NCI-H2029 treated with DMSO at 0.1 percent for 48 hours (cell line): ENCODE data around the gene TPCN2.

Source experiments
- DNase-seq: peaks from one replicate; lab custom pipeline; 2025; lab: John Stamatoyannopoulos, UW

TPCN2 gene

GRCh38 chr11:69113646-69114340 is 65.1 kb downstream of the TPCN2 start:
- DNase-seq = no peak

GRCh38 chr11:69114362-69114761 is 65.6 kb downstream of the TPCN2 start:
- no peak for DNase-seq

- DNase-seq = no peak
Observed at GRCh38 chr11:69114811-69115523, 66.2 kb downstream of the TPCN2 start.

- DNase-seq = no peak
Observed at GRCh38 chr11:69115586-69116560, 67.1 kb downstream of the TPCN2 start.

GRCh38 chr11:69116671-69117070 is 67.9 kb downstream of the TPCN2 start:
- no peak for DNase-seq

- no peak for DNase-seq
Observed at GRCh38 chr11:69119190-69119589, 70.5 kb downstream of the TPCN2 start.

GRCh38 chr11:69120096-69120875 is 71.6 kb downstream of the TPCN2 start:
- no peak for DNase-seq

GRCh38 chr11:69121021-69121420 is 72.3 kb downstream of the TPCN2 start:
- no peak for DNase-seq

GRCh38 chr11:69121621-69122325 is 73.0 kb downstream of the TPCN2 start:
- DNase-seq = no peak

GRCh38 chr11:69122326-69122629 is 73.5 kb downstream of the TPCN2 start:
- no peak for DNase-seq

GRCh38 chr11:69122630-69123431 is 74.1 kb downstream of the TPCN2 start:
- DNase-seq = no peak

GRCh38 chr11:69123593-69124545 is 75.1 kb downstream of the TPCN2 start:
- DNase-seq = no peak

GRCh38 chr11:69125861-69126260 is 77.1 kb downstream of the TPCN2 start:
- no peak for DNase-seq

- no peak for DNase-seq
Observed at GRCh38 chr11:69126286-69126685, 77.6 kb downstream of the TPCN2 start.

GRCh38 chr11:69127081-69127850 is 78.5 kb downstream of the TPCN2 start:
- no peak for DNase-seq

- no peak for DNase-seq
Observed at GRCh38 chr11:69127884-69128283, 79.2 kb downstream of the TPCN2 start.

GRCh38 chr11:69129053-69129452 is 80.3 kb downstream of the TPCN2 start:
- DNase-seq = no peak

GRCh38 chr11:69129647-69130046 is 80.9 kb downstream of the TPCN2 start:
- no peak for DNase-seq
